Adipose tissue (tissue), 3 donors: Measurements from ENCODE around the gene CLIC4. TPM values are rescaled to one million over a fixed set of nuclear protein-coding genes. Genes with fewer than 3 reads are reported as not detected.
"Not testable (repeated sequence)": the region's sequence is repeated elsewhere in the genome, so short reads cannot be mapped to it uniquely, and the experiment has no call there.

Experiments
- H3K27ac ChIP-seq: one replicate; pipeline ENCODE4 v1.5.1; 2013; ENCODE audit warnings: low read depth, low read length
- WGBS, 3 donors: extraction: QIAGEN DNeasy Blood & Tissue Kit; methylation state at CpG; one replicate each; pipeline ENCODE4 v1.1.7; 2013; 5-methylcytosine and 5-hydroxymethylcytosine counted together
- polyA plus RNA-seq, 3 donors: library from polyadenylated mRNA; stranded (reverse); fragments of 200-250 nt; gene quantifications; one replicate each; pipeline ENCODE4 v1.2.3, GENCODE V29; 2013
- donor health status: healthy with polysubstance abuse.
- donor health status: Bipolar disorder and iron deficiency.
- donor health status: healthy.

CLIC4 gene
- polyA plus RNA-seq, 3 donors, result 20.4 to 114 (median 101) TPM

DNA sequence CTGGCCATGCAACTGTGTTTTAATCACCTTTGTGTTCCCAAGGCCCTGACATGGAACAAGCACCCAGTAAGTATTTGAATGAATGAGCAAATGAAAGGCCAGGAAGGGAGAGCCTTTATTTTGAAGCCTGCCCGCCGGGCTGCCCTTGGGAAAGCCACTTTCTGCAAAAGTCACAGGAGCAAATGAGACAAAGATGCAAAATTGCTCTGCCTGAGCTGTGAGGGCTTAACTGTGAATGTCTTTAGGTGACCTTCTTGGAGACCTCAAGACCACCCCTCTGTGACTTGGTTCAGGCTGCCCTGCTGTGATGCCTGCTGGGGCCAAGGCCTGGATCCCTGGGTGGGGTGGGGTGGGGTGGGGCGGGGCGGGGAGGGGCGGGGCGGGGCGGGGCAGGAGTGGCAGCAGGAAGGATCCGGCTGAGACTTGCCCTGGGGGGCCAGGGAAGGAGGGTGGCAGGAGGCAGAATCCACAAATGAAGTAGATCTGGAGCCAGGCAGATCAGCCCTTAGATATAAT is 130.8 kb downstream of the CLIC4 start:
- no peak overlapping the region for H3K27ac ChIP-seq
- WGBS, 3 donors, result 55 to 72% (median 69%) methylated on average over 3 to 8 of the region's 8 CpGs

DNA sequence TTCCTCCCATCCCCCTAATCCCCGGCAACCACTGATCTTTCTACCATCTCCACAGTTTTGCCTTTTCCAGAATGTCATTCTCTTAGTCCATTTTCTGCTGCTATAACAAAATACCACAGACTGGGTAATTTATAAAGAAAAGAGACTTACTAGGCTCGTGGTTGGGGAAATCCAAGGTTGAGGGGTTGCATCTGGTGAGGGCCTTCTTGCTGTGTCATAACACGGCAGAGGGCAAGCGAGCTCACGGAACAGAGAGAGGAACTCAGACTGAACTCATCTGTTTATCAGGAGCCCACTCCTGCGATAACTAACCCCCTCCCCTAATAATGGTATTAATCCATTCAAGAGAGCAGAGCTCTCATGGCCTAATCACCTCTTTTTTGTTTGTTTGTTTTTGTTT is 132.8 kb downstream of the CLIC4 start:
- 73 to 86% (median 73%) methylated on average over 6 of the region's 6 CpGs for WGBS, 3 donors

DNA sequence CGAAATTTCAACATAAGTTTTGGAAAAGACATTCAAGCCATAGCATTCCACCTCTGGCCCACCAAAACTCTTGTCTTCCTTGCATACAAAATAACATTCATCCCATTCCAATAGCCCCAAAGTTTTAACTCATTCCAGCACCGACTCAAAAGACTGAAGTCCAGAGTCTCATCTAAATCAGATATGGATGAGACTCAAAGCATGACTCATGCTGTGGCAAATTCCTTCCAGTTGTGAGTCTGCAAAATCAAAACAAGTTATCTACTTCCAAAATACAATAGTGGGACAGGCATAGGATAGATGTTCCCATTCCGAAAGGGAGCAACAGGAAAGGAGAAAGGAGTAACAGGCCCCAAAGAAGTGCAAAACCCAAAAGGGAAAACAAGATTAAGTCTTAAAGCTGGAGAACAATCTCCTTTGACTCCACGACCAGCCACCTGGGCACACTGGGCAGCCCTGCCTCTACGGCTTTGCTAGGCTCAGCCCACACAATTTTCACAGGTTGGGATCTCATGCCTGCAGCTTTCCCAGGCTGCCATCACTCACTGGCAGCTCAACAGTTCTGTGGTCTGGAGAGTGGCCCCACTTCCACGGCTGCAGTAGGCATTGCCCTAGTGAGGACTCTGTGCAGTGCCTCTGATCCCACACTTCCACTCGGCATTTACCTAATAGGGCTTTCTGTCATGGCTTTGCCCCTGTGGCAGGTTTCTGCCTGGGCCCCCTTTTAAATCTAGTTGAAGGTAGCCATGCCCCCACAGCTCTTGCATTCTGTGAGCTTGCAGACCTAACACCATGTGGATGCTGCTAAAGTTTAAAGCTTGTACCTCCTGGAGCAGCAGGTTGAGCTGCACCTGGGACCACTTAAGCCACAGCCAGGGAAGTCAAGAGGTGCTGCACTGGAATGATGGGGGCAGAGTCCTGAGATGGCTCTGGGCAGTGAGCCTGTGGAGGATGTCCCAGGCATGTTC is 133.8 kb downstream of the CLIC4 start:
- no peak overlapping the region for H3K27ac ChIP-seq
- 81 to 84% (median 81%) methylated on average over 7 of the region's 7 CpGs for WGBS, 3 donors

More for the DNA sequence above, 132.8 kb downstream of the CLIC4 start:
- no peak overlapping the region for H3K27ac ChIP-seq

DNA sequence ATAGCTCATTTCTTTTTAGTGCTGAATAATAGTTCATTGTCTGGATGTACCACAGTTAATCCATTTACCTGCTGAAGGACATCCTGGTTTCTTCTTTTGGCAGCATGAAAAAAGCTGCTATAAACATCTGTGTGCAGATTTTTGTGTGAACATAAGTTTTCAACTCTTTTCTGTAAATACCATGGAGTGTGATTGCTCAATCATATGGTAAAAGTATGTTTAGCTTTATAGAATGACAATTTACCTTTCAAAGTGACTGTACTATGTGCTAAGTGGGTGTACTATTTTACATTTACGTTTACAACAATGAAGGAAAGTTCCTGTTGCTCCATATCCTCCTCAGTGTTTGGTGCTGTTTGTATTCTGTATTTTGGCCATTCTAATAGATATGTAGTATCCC is 135.8 kb downstream of the CLIC4 start:
- H3K27ac ChIP-seq, result no peak overlapping the region
- 18 to 30% (median 26%) methylated on average over 1 of the region's 1 CpG for WGBS, 3 donors

DNA sequence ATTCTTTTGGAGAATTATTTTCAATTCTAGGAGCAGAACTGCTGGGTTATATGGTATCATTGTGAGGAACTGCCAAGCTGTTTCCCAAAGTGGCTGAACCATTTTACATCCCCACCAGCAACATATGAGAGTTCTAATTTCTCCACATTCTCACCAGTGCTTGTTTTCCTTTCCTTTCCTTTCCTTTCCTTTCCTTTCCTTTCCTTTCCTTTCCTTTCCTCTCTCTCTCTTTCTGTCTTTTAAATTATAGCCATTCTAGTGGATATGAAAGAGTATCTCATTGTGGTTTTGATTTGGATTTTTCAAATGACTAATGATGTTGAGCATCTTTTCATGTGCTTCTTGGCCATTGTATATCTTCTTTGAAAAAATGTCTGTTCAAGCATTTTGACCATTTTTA is 139.5 kb downstream of the CLIC4 start:
- no peak overlapping the region for H3K27ac ChIP-seq

DNA sequence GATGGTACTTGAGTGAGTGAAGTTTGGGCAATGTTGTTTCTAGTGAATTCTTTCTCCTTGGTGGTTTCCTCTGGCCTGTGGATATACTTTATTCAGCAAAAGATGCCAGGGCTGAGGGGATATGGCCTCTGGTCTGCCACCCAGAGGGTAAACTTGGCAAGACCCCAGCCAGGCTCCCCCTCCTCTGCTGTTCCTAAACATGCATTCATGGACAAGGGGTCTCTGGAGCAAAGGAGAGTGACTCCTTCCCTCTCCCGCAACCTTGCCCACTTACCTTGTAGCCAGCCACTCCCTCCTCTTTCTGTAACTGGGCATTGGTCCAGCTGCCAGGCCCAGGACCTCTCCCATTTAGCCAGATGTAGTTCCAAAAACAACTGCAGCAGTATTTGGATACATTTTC is 141.0 kb downstream of the CLIC4 start:
- 86 to 93% (median 92%) methylated on average over 1 of the region's 1 CpG for WGBS, 3 donors
- no peak overlapping the region for H3K27ac ChIP-seq

DNA sequence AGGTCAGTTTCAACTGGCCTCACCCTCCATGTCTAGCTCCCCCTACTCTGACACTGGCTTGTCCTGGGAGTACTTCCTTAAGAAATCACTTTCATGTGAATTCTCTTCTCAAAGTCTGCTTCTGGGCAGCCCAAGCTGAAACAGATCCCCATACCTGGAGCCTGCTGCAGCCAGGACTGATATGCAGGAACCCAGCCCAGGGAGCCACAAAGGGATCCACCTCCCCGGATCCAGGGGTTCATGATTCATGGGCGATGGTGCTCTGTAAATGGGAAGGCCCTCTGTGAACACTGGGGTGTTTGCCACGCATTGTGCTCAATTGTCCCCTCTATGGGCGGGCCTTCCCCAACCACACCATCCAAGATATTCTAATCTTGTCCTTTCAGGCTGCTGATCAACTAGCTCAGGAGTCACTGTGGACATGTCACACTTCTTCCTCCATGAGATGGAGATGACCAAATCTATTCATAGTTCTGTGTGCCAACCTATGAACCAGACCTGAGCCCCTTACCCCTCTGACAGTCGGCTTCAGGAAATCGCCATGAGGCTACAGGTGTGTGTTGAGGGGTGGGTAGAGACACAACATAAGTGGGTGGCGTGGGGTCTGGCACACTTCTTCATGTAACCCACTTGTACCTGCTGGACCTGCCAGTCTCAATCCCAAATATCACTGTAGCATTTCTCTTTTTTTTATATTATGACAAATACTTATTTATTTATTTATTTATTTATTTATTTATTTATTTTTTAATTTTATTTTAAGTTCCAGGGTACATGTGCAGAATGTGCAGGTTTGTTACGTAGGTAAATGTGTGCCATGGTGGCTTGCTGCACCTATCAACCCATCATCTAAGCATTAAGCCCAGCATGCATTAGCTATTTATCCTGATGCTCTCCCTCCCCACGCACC is 143.1 kb downstream of the CLIC4 start:
- WGBS, 3 donors, result 89 to 92% (median 90%) methylated on average over 9 of the region's 9 CpGs
- H3K27ac ChIP-seq, result no peak overlapping the region

DNA sequence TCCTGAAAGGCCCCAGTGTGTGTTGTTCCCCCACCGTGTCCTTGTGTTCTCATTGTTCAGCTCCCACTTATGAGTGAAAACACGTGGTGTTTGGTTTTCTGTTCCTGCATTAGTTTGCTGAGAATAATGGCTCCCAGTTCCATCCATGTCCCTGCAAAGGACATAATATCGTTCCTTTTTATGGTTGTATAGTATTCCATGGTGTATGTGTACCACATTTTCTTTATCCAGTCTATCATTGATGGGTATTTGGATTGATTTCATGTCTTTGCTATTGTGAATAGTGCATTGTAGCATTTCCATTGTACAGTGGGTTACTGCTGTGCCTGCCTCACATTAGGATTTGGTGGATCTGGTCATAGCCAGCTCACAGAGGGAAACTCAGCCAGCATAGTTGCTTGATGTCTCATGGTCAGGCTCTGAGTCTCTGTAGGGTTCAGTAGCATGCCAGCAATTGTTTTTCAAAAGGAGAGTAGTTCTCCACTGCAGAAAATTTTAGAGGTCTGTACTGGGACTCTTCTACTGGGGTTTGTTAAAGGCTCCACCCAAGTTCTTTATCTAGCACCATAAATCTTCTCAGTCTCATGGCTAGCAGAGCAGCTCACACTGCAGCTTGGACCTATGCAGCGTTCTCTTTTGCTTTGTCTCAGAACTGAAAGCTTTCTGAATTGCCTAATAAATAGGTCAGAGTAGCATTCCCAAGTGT is 143.9 kb downstream of the CLIC4 start:
- 71 to 81% (median 80%) methylated on average over 4 of the region's 4 CpGs for WGBS, 3 donors
- H3K27ac ChIP-seq, result no peak overlapping the region

DNA sequence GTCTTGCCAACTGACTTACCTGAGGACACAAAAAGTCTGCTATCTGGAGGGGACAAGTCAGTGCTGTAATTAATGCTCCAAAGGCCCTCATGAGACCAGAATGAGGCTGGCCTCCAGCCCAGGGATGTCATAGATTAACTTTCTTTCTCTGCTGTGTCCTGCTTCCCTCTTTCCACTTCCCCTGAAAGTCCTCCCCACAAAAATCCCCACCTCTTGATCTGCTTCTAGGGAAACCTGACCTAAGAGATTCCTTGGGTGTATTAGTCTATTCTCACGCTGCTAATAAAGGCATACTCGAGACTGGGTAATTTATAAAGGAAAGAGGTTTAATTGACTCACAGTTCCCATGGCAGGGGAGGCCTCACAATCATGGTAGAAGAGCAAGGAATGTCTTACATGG is 145.6 kb downstream of the CLIC4 start:
- WGBS, 3 donors, result 72 to 76% (median 76%) methylated on average over 2 of the region's 2 CpGs
- H3K27ac ChIP-seq, result no peak overlapping the region

DNA sequence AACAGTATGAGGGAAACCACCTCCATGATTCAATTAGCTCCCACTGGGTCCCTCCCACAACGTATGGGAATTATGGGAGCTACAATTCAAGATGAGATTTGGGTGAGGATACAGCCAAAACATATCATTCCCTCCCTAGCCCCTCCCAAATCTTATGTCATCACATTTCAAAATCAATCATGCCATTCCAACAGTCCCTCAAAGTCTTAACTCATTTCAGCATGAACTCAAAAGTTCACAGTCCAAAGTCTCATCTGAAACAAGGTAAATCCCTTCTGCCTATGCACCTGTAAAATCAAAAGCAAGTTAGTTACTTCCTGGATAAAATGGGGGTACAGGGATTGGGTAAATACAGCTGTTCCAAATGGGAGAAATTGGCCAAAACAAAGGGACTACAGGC is 146.1 kb downstream of the CLIC4 start:
- WGBS, 3 donors, result 47 to 74% (median 69%) methylated on average over 1 of the region's 1 CpG
- not testable (repeated sequence) for H3K27ac ChIP-seq

DNA sequence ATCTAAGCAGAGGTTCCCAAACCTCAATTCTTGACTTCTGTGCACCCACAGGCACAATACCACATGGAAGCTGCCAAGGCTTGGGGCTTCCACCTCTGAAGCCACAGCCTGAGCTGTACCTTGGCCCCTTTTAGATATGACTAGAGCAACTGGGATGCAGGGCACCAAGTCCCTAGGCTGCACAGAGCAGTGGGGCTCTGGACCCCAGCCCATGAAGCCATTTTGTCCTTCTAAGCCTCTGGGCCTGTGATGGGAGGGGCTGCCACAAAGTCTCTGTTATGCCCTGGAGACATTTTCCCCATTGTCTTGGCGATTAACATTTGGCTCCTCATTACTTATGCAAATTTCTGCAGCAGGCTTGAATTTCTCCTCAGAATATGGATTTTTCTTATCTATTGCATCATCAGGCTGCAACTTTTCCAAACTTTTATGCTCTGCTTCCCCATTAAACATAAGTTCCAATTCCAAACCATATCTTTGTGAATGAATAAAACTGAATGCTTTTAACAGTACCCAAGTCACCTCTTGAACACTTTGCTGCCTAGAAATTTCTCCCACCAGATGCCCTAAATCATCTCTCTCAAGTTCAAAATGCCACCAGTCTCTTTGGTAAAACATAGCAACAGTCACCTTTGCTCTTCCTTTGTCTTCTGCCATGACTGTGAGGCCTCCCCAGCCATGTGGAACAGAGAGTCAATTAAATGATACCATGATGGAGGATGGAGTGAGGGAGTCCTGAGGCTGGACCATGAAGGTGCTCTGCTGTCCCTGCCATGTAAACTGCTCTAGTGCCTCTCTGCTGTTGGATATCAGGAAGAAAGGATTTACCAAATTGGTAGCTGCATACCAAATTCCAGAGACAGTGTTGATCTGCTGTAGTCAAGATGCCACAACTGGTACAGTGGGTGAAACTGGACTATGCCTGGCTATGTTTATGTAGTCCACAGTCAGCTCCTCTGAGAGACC is 147.2 kb downstream of the CLIC4 start:
- no peak overlapping the region for H3K27ac ChIP-seq
- WGBS, 3 donors, result 77 to 79% (median 78%) methylated on average over 1 of the region's 1 CpG

DNA sequence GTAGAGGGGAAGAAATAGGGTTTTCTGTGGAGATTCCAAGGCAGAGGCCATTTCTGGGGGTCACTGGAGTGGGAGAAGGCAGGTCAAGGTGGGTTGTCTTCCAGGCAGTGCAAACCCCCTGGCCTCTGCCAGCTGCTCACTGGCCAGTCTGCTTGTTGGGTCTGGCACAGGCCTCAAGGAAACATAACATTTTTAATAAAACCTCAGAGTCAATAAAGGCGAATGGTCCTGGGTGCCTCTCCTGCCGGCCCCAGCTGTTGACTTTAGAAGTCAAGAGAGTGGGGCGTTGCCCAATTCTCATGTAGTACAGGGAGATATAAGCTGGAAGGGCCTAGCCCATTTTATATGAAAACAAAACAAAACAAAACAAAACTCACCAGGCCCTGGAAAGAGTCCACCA is 148.2 kb downstream of the CLIC4 start:
- no peak overlapping the region for H3K27ac ChIP-seq
- 66 to 92% (median 89%) methylated on average over 3 of the region's 3 CpGs for WGBS, 3 donors

Other genes starting within 250 kb of the CLIC4 start
- gene RCAN3, start 242.6 kb upstream of the CLIC4 start, polyA plus RNA-seq, result 1 to 10 TPM; 1.2 to 4.0 (median 1.6) TPM
- 1 to 10 TPM in 1 of 3 donors, under 1 TPM in 2; 0.11 to 3.2 (median 0.30) TPM for gene NCMAP, start 189.4 kb upstream of the CLIC4 start, polyA plus RNA-seq
- gene SRRM1, start 102.1 kb upstream of the CLIC4 start, polyA plus RNA-seq, result 10 to 100 TPM; 25.3 to 35.1 (median 28.6) TPM
- 1 to 10 TPM in 1 of 3 donors, under 1 TPM in 2; 0.67 to 2.0 (median 0.70) TPM for gene RUNX3, start 184.8 kb downstream of the CLIC4 start, polyA plus RNA-seq